Left ventricle myocardium inferior (tissue), 1 donor: ENCODE measurements around the gene FBN1. TPM values are rescaled to one million over a fixed set of nuclear protein-coding genes. Genes with fewer than 3 reads are reported as not detected.
A peak's percentile ranks its signal among the peaks of the same experiment; 100 is the strongest.

Experiments used
- DNase-seq: peaks from one replicate; pipeline ENCODE4 v3.0.0-alpha.2; 2020
- H3K27ac ChIP-seq: fragments of 200-600 bp; replicated peaks from 2 replicates; pipeline ENCODE4 v1.8.0; 2021
- H3K27me3 ChIP-seq: fragments of 200-600 bp; 2 replicates; pipeline ENCODE4 v1.8.0; 2021; ENCODE audit warnings: low read depth
- H3K36me3 ChIP-seq: fragments of 200-600 bp; 2 replicates; pipeline ENCODE4 v1.8.0; 2021
- H3K4me1 ChIP-seq: fragments of 200-600 bp; 2 replicates; pipeline ENCODE4 v1.8.0; 2021
- H3K4me3 ChIP-seq: fragments of 200-600 bp; 2 replicates; pipeline ENCODE4 v1.8.0; 2021; ENCODE audit warnings: mild to moderate bottlenecking, moderate library complexity
- H3K9me3 ChIP-seq: fragments of 200-600 bp; replicated peaks from 2 replicates; pipeline ENCODE4 v1.8.0; 2021
- intact Hi-C: fragments of 100-400 bp; cut with micrococcal nuclease; formaldehyde crosslinking; loops from one replicate; pipeline ENCODE4 v1.11.0; 2022
- total RNA-seq: library from RNA; stranded (reverse); fragmentation: NEBNext Ultra II Directional; extraction: Animal tissue kit (Norgen Biotek cat#: 25700); gene quantifications from one replicate; pipeline ENCODE4 v1.2.1, GENCODE V29; 2021
- TF ChIP-seq, protein P1 (sequence below): fragments of 200-600 bp; IDR thresholded peaks from 2 replicates; pipeline ENCODE4 v1.8.0; 2021; ENCODE audit warnings: antibody characterized with exemption, mild to moderate bottlenecking, borderline replicate concordance
- donor health status: DM: no; HTN: yes; CAD: no; lungs with severe emphysema.

FBN1 gene
- total RNA-seq, 1 donor from 2014 or later: 45.5 TPM

DNA sequence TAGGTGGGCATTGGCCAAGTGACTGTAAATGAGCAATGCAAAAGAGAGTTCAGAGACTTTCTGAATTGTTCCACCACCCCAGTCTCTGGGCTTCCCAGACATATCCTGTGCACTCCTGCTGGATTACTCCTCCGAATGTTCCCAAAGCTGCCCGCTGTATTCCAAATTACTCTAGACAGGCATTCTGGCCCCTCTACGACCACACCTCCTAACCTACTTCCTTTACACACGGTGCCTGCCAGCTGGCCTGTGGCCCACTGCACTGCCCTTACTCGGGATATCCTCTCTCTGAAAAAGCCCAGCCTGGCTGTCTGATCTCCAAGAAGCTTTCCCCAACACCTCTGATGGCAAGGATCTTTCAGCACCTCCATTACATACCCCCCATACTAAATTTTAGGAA, 247.7 kb downstream of the FBN1 start:
- intact Hi-C loops: no loop called here
- DNase-seq: peak; percentile 68

DNA sequence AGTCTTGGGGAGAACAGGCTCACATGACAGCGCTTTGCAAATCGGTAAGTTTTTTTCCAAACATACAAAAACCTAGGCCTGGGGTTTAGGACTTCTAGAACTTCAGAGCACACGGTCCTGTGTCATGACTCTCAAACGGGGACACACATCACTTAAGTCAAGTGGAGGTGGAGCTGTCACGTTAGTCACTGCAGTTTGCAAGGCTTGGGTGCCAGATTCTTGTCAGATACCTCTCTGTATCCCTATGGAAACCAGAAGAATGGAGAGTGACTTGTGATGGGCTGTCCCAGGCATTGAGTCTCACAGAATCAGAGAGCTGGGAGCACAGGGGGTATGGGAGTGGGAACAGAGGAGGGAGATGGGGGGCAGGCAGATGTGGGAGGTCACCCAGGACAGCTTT, 249.5 kb downstream of the FBN1 start:
- Histone ChIP-seq H3K9me3 (no peaks in the 10 kb centered on the region), H3K36me3 (no peaks in the 10 kb centered on the region), H3K4me1 (peaks cover 32% of the 10 kb centered on the region), H3K4me3 (no peak overlapping the region), H3K27me3 (no peaks in the 10 kb centered on the region), H3K27ac (peak overlapping the region; percentile 62)
- TF ChIP-seq, protein P1, sequence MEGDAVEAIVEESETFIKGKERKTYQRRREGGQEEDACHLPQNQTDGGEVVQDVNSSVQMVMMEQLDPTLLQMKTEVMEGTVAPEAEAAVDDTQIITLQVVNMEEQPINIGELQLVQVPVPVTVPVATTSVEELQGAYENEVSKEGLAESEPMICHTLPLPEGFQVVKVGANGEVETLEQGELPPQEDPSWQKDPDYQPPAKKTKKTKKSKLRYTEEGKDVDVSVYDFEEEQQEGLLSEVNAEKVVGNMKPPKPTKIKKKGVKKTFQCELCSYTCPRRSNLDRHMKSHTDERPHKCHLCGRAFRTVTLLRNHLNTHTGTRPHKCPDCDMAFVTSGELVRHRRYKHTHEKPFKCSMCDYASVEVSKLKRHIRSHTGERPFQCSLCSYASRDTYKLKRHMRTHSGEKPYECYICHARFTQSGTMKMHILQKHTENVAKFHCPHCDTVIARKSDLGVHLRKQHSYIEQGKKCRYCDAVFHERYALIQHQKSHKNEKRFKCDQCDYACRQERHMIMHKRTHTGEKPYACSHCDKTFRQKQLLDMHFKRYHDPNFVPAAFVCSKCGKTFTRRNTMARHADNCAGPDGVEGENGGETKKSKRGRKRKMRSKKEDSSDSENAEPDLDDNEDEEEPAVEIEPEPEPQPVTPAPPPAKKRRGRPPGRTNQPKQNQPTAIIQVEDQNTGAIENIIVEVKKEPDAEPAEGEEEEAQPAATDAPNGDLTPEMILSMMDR: no peak
- no peak for DNase-seq
- intact Hi-C loops: no loop called here

More for the DNA sequence above, 247.7 kb downstream of the FBN1 start:
- Histone ChIP-seq H3K27ac (peak overlapping the region; percentile 50), H3K27me3 (no peaks in the 10 kb centered on the region), H3K4me3 (no peak overlapping the region), H3K9me3 (no peaks in the 10 kb centered on the region), H3K36me3 (no peaks in the 10 kb centered on the region), H3K4me1 (peaks cover 32% of the 10 kb centered on the region)
- TF ChIP-seq, protein P1: no peak

DNA sequence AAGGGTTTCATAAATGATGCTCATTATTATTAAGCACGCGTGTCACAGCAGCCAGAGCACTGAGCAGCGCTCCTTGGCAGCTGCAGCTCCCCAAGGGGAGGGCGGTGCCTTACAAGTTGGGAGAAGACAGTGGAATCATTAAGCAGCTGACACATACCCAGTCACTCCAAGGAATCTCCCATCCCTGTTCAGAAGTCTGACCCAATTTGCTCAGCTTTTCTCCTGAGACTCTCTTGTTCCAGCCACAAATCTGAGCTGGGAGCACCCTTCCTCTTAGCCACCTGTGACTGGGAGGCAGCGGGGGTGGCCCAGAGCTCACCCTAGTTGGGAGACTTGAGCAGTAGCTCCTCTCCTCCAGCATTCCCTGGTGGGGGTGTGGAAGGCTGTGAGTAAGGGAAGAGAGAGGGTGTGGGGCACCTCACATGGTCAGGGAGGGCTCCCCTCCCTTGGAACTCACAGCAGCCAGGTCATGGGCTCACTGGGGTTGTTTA, 249.9 kb downstream of the FBN1 start:
- TF ChIP-seq, protein P1: no peak
- DNase-seq: peak; percentile 81
- Histone ChIP-seq H3K4me3 (no peak overlapping the region), H3K27ac (peak overlapping the region; percentile 62), H3K27me3 (no peaks in the 10 kb centered on the region), H3K36me3 (no peaks in the 10 kb centered on the region), H3K4me1 (peaks cover 32% of the 10 kb centered on the region), H3K9me3 (no peaks in the 10 kb centered on the region)
- intact Hi-C loops: no loop called here

DNA sequence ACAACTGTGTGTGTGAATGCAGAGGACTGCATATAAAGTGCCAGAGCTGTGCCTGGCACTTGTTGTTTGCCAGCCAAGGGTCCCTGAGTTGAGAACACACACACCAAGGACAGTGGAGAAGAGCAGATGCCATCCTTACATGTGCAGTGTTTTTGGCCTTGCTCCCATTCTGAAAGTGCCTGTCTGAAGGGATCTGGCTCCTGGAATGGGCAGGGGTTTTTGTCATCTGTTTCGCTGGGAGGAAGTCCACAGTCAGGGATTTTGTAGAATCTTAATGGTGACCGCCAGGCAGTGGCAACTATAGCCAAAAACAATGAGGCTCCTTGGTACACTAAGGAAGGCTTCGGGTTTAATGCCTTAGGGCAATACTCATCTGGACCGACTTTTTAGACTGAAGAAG, 250.5 kb downstream of the FBN1 start:
- intact Hi-C loops: no loop called here
- Histone ChIP-seq H3K9me3 (no peaks in the 10 kb centered on the region), H3K27me3 (no peaks in the 10 kb centered on the region), H3K27ac (peak overlapping the region; percentile 62), H3K36me3 (no peaks in the 10 kb centered on the region), H3K4me1 (peaks cover 32% of the 10 kb centered on the region), H3K4me3 (no peak overlapping the region)
- no peak for DNase-seq
- TF ChIP-seq, protein P1: no peak

GRCh38 chr15:48393645-48394506, 251.6 kb downstream of the FBN1 start:
- intact Hi-C loops: no loop called here
- H3K4me3 ChIP-seq: no peak overlapping the region
- peak overlapping the region; percentile 62 for H3K27ac ChIP-seq
- H3K9me3 ChIP-seq: no peaks in the 10 kb centered on the region
- H3K4me1 ChIP-seq: peaks cover 34% of the 10 kb centered on the region
- peak; percentile 39 for DNase-seq
- TF ChIP-seq, protein P1: no peak
- no peaks in the 10 kb centered on the region for H3K36me3 ChIP-seq
- H3K27me3 ChIP-seq: no peaks in the 10 kb centered on the region
